Activated effector memory CD4-positive, alpha-beta T cell treated with Interleukin-2 at 50 U/mL for 16 hours (primary cell): ENCODE data around the gene CD163L1.
"Not testable (repeated sequence)": the region's sequence is repeated elsewhere in the genome, so short reads cannot be mapped to it uniquely, and the experiment has no call there.

Experiments
- DNase-seq: peaks from one replicate; pipeline ENCODE4 v3.0.0-alpha.2; 2020

Gene CD163L1

GRCh38 chr12:7444076-7444475, at the start of gene CD163L1:
Gene CD163L1 (minus strand): TSS chr12:7444153. CDS start chr12:7444127, 26 bp downstream.
- no peak for DNase-seq

- no peak for DNase-seq
Observed at GRCh38 chr12:7493006-7493405, 49.1 kb upstream of the CD163L1 start.

DNA sequence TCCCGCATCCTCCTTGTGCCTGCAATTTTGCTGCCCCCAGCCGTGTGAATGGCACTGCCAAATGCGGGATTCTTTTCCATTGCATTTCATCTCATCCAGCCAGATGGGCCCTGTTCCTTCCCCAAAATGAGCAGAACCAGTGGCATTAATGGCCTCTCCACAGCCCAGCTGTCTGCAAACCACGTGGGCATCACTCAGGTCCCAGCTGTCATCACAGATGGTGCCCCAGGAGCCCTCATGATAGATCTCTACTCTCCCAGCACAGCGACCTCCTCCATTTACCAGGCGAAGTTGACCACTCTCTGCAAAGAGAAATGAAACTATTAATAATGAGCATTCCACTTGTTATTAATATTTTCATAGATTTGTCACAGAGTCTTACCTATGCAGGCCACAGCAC, 42.6 kb upstream of the CD163L1 start:
- no peak for DNase-seq

DNA sequence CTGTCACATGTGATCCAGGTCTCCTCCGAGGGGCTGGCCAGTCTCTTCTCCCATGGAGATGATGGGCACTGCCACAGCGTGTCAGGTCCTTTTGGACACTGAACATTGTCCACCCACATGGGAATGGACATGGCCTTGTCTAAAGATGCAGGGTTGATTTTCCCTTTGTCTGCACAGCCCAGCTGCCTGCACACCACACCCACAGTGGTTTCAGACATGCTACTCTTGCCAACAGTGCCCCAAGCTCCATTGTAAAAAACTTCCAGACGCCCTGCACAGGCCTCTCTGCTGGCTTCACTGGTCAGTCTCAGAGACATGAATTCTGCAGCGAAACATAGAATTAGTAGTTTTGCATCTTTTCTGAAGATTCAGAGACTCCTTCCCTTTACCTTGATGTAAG, 41.1 kb upstream of the CD163L1 start:
- DNase-seq = no peak

- no peak for DNase-seq
Observed at GRCh38 chr12:7483343-7483742, 39.4 kb upstream of the CD163L1 start.

DNA sequence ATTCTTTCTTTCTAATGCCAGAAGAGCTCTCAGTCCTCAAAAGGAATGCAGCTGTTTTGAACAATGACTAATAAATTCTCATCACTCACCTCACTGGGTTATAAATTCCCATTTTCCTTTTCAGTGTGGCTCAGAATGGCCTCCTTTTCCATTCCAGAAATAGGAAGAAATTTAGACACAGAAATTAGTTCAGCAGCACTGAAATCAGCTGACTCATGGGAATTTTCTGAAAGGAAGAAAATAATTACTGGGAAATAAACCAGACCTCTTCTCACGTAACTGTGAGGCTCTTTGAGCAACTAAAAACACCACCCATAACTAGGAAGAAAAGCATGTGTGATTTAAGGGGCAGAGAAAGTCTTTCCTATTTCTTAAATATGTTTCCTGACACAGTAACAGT, 35.8 kb upstream of the CD163L1 start:
- no peak for DNase-seq

GRCh38 chr12:7472060-7472459, 28.1 kb upstream of the CD163L1 start:
- no peak for DNase-seq

- peak; percentile 28 for DNase-seq
Observed at GRCh38 chr12:7460375-7461259, 16.7 kb upstream of the CD163L1 start.

DNA sequence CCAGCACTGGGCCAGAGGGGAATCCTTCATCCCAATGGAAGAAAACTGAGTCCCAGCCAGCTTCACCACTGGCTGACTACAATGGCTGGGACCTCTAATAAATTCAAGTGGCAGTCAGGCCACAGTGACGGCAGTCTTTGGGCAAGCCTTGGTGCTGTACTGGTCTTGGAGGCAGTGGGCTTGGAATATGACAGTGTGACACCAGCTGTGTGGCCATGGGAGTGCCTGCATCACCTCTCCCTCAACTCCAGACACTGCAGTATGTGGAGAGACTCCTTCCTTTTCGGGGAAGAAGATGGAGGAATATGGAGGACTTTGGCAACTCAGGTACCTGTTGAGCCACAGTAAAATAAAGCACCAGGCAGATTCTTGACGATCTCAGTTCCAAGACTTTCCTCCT, 16.0 kb upstream of the CD163L1 start:
- no peak for DNase-seq

DNA sequence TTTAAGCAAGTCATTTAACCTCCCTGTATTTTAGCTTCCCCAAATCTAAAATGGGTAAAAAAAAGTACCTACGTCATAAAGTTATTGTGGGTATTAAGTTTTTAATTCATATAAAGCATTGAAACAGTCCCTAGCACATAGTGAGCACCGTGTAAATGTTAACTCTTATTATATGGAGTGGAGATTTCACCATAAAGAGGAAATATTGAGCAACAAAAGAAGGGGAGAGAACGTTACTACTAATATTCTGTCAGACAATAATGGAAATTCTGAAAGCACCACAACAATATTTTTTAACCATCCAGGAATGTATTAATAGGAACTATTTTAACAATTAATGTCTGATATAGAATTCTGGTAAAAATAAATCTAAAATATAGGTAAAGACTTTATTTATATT, 7.8 kb upstream of the CD163L1 start:
- DNase-seq = no peak

DNA sequence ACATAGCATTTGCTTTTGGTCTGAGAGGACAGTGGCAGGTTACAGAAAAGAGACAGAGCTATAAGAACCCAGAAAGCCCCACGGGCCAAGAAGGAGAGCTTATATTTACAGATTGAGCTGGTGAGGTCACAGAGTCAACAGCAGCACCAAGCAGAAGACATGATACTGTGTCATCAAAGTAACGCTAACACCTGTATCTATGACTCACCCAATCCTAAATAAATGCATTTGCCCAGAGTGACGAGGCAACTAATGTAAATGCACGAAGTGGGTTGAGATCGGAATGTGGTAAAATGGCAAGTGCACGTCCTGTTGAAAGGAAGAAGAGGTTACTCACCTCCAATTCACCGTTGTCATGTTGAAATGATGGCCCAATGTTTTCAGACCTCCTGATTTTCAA, 6.7 kb upstream of the CD163L1 start:
- DNase-seq = no peak

- no peak for DNase-seq
Observed at GRCh38 chr12:7448099-7448498, 4.1 kb upstream of the CD163L1 start.

- no peak for DNase-seq
Observed at GRCh38 chr12:7444537-7444936, 584 bp upstream of the CD163L1 start.

- no peak for DNase-seq
Observed at GRCh38 chr12:7441216-7441615, 2.7 kb downstream of the CD163L1 start.

DNA sequence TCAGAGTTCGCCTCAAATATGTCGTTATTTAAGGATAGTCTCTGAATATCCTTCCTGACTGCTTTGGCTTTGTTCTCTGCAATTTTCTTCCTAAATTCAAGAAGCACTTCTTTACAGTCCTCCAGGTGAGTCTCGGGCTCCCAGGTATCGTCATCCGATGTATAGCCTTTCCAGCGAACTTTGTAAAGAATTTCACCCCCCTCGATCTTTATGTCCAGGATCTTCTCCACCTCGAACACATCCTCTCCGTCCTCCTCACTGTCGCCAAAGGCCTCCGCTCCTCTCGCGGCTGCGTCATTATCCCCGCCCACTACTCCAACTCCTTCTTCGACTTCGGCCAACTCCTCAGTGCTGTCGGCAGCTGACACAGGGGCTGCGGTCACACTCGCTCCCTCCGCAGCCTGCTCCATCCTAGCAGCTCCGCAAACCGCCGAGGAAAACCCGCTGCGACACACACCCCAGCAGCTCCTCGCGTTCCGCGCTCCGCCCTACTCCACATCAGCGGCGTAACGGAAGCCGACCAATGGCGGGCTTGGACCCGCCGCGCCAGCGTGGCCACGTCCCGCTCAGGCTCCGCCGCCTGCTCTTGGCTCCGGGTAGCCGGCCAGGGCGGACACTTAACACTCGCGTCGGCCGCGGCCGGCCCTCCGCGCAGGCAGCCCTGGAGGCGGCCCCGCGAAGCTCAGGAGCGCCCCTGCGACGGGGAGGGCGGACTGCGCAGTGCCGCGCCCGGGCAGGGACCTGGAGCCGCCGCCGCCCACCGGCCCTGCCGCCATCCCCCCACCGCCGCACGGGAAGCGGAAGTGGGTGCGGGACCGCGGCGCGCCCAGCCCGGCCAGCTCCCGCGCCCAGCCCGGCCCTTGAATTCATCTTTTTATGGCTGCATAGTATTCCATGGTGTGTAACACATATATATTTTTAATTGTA, 4.1 kb downstream of the CD163L1 start:
- DNase-seq = peak; percentile 14

- not testable (repeated sequence) for DNase-seq
Observed at GRCh38 chr12:7438291-7438995, 5.5 kb downstream of the CD163L1 start.

- not testable (repeated sequence) for DNase-seq
Observed at GRCh38 chr12:7437494-7437893, 6.5 kb downstream of the CD163L1 start.

DNA sequence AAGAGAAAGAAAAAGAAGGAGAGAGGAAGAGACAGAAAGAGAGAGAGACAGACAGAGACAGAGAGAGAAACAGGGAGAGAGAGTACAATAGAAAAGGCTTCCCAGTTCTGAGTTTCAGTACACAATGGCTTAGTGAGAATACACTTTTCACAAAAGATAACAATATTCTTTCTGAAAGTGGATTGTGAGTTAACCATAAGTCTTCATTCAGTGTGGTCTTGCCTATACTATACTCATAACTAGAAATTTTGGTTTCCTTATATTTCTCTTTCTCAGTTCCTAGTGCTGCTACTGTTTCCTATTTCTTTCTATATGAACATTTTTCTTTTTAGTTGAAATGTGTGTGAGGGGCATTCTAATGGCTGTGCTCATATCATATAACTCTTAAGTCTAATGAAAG, 9.3 kb downstream of the CD163L1 start:
- no peak for DNase-seq

- no peak for DNase-seq
Observed at GRCh38 chr12:7433276-7433822, 10.6 kb downstream of the CD163L1 start.

DNA sequence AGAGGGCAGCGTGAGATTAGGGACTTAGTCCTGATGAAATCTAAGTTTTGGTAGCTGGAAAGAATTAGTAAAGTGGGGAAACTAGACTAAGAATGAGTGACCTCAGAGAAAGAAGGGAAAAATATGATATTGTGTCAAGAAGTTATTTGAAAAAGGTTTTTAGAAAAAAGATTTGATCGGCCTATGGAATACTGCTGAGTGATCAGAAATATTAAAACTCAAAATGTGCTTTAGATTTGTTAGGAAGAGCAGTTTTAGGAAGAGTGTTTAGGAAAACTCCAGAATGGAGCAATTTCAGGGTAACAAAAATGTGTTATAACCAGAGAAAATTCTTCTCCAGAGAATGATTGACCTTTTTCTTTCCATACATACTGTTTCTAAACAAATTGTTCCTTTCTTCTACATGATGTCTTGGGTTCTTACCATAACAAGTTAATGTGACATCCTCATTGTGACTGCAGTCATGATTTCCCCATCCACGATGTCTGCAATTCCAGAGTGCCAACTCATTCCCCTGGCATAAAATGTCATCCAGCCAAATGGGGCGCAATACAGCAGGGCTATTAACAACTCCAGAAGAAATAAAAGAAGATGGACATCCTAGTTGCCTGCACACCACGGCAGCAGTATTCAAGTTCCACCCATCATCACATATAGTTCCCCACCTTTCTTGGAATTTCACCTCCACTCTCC, 11.8 kb downstream of the CD163L1 start:
- DNase-seq = no peak

DNA sequence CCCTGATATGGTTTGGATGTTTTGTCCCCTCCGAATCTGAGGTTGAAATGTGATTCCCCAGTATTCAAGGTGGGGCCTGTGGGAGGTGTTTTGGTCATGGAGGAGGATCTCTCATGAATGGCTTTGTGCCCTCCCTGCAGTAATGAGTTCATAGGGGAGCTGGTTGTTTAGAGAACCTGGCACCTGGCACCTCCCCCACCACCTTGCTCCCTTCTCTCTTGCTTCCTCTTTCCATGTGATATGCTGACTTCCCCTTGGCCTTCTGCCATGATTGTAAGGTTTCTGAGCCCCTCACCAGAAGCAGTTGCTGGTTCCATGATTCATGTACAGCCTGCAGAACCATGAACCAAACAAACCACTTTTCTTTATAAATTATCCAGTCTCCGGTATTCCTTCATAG, 32.6 kb downstream of the CD163L1 start:
- no peak for DNase-seq

- no peak for DNase-seq
Observed at GRCh38 chr12:7404275-7404674, 39.7 kb downstream of the CD163L1 start.
